HG02970 (cell line): ENCODE data around the gene ESRRB.

ENCODE experiments used
- ATAC-seq: cut with Tn5 transposase; IDR thresholded peaks from one replicate; pipeline ENCODE4 v1.9.1; 2021; ENCODE audit warnings: mild to moderate bottlenecking, moderate library complexity, moderate number of reproducible peaks; ENCODE audit not compliant: unreplicated experiment, low FRiP score

The ESRRB gene

DNA sequence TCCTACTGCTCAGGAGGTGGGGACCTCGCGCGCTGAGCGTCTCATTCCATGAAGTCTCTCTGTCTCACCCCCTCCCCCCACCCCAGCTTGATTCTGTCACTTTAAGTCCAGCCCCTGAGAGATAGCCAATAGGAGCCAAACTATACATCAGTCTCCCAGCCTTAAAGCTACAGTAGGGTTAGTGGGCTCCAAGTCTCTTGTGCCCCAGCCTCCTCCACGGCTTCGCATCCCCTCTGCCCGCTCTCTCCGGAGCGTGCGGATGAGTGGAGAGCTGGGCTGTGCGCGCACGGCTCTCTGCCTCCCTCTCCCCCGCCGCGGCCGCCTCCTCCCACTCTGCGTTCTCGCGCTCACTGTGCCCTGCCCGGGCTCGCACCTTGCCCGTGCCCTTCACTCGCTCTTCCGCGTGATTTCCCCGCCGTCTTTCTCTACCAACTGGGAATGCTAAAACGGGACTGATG is at the start of gene ESRRB:
Gene ESRRB, plus strand, starts transcription at position 191 of the 458 bp plus-strand sequence. Its CDS starts 265 bp downstream, at position 456.
- ATAC-seq: no peak

DNA sequence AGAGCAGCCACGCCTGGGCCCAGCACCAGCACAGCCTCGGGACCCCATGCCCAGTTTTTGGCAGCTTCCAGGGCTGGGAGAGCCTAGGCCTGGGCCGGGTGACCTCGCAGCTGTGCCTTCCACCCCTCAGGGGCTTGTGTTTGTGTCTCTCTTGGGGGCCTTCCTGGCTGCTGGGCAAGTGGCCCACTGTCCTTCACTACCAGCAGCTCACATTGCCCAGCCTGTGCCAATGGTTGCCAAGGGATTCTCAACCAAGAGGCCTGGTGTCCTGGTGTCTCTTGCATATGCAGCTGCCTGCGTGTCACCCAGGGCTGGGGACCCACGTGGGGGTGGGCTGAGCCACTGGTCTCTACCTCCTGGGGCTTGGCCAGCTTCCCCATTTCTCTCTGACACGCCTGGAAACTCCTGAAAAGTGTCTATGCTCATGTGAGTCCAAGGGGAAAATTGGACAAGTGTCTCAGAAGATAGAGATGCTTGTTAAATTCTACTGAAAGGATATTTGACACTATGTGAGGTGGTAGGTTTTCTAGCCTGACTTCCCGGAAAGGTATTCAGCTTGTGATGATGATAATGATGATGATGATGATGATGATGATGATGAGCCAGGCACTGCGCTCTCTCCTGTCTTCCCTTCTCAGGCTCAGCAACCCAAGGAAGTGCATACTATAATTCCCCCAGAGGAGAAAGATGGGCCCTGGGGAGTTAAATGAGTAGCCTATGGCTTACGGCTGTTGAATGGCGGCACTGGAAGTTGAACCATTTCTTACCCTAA is 48.8 kb upstream of the ESRRB start:
- ATAC-seq: no peak

DNA sequence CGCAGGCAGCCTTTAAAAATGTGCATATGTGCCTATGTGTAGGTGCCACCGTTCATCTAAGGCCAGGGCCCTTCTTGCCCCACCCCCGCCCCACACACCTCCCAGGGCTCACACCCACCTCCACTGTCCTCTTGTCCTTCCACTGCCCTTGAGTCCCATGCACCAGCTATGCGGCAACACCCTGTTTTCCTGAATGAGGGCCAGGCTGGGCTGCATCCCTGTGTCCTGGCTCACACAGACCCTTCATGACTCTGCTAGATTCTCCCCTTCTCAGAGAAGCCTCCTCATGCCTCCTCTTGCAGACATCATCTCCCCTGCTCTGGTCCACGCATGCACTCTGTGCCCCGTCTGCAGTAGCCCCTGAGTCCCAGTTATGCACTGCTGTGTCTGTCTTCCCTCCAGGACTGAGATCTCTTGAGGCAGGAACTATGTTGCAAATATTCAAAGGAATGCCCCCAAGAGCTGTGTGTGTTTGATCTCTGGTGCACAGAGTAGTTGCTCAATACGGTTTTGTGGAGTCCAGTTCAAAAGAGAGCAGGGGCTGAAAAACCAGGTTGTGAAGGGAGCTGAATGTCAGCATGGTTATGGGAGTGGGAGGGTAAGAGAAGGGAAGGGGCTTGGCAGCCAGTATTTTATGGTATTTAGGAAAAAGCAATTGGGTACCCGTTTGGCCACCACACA is 47.3 kb upstream of the ESRRB start:
- ATAC-seq: no peak

DNA sequence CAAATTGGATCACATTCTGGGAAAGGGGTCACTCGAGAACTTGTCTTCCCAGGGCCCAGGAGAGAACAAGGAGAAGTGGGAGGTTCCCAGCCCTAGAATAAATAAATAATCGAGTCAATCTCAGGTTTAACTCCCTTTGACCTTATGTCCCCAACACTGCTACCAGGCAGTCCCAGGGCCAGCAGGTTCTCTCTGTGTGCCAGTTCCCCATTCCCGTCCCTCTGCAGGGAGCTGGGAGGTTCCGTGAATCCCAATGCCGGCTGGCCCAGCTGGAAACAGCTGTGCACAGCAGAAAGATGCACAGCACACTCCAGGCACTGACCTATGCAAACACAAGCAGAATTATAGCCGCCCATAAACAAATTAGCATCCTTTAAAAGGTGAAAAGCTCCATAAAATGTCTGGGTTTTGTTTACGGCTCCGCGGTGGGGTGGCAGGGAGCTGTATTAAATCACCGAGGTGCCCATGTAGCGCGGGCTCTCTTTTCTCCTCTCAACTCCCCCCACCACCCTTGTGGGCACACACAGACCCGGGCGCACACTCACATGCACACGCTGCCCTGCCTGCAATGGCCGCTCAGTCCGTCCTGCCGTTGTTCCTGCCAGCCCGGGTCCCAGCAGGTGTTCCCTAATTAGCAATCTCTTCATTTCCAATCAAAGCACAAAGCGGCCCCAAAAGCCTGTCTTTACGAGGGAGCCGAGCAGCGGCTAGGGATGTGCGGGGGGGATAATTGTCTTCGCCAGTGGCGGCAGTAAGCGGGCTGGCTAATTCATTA is 46.6 kb upstream of the ESRRB start:
- no peak for ATAC-seq

DNA sequence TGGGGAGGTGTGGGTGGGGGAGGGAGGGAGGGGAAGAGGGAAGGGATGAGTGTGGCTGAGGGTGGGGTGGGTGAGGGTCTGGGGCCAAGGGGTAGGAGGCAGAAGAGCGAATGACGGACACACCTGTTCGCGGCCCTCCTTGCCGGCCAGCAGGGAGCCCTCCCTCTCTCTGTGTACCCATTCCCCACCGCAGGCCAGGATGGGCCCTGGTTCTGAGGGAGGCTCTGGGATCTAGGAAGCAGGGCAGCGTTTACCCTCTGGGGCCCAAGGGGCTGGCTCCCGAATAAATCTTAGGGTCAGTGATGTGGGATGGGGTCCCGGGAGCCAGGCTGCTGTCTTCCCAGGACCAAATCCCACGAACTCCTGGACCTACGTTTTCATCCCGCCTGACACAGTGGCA is 46.0 kb upstream of the ESRRB start:
- ATAC-seq: no peak

DNA sequence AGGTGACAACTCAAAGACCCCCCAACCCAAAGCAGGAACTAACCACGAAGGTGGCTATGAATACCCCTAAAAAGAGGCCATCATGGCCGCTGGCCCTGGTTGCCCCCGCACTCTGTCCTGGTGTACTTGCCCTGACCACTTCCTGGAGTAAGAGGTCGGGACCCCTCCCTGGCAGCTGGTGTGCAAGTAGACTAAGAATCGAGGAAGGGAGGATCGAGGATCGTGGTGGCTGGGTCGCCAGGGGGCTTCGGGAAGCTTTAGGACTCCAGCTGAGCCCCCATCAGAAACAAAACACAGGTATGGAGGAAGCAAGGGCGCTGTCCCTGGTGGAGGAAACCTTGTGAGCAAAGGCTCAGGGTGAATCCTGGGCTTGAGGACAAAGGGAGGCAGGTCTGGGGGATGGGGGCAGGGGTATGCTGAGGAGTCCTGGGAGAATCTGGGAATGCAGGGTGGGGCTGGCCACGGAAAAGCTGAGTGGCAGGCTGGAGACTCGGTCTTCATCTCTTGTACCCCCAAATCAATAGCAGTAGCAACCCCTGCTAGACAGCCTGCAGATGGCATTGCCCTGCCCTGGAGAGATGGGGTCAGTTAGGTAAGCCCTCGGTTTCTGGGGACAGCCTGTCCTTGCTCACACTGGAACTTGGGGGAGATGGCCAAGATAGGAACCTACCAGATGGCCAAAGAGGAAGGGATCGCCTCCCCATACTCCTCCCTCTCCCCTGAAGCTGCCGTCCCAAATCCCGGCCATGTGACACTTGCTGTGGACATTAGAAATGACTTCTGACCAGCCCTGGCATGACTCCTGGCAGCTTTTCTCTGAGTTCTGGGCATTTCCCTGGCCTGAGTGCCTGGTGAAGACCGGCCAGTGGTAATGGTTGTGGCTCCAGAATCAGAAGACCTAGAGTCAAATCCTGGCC is 45.3 kb upstream of the ESRRB start:
- no peak for ATAC-seq

DNA sequence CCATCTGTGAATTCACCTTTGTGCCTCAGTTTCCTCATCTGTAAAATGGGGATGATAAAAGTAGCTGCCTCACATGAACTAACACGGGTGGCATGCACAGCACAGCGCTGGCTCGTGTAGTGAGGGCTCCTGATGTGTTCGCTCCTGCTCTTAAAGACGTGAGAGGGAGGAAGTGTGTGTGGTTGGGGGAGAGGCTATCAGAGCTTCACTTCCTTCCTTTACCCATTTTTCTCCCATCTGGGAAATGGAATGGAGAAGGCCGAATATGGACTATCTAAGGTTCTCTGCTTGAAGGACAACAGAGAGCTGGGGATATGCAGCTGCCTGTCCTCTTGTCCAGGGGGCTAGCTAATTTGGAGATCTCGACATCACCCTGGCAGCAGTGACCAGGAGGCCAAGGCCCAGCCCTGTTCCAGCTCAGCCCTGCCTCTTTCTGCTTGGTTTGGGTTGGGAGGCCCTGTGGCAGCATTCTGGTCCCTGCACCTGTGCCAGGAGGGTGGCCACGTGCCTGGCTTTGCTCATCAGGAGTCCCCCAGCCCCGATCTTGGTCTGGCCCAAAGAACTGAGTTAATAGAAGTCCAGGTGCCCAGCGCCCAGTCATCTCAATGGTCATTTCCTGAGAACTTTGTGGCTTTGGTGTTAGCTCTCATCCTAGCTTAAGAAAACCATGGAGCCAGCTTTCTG is 44.5 kb upstream of the ESRRB start:
- ATAC-seq: no peak

DNA sequence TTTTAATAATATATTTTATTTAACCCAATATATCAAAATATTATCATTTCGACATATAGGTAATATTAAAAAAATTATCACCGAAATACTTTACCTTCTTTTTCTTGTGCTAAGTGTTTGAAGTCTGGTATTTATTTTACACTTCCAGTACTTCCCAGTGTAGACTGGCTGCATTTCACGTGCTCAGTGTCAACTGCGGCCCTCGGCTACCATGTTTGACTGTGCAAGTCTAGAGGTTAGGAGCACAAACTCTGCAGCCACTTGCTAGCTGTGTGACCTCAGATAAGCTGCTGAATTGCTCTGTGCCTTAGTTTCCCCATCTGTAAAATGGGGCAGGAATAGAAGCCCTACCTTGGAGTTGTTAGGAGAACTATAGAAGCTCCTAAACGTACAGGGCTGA is 42.3 kb upstream of the ESRRB start:
- no peak for ATAC-seq

DNA sequence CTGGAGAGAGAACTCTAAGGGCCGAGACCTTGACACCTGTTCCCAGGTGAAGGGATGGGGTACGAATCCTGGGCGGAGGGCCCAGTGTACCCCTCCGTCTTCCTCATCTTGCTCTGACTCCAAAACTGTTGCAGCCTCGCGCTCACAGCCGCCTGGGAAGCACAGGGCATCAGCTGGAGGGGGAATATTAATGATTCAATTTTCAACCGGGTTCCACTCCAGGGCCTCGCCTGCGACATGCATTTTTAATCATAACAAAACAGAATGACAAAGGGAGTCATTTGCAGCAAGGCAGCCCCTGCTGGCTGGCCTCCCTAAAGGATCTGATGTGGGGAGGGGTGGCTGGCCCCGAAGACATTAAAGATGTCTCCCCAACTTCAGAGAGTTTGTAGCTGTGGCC is 41.6 kb upstream of the ESRRB start:
- ATAC-seq: no peak

DNA sequence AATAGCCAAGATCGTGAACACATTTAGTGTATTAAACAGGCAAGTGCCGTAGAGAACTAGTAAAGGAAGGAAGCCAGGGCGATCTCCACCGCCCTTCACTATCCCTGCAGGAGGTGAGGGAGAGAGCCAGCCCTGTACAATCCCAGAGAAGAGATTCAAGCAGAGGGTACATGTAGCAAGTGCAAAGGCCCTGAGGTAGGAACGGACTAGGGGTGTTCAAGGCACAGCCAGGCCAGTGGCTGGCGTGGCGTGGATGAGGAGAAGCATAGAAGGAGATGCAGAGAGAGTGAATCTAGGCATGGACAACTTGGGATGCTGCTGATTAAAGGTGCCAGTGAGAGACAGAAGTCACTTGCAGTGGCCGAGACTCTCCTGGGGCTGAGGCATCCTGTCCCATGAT is 39.1 kb upstream of the ESRRB start:
- no peak for ATAC-seq

DNA sequence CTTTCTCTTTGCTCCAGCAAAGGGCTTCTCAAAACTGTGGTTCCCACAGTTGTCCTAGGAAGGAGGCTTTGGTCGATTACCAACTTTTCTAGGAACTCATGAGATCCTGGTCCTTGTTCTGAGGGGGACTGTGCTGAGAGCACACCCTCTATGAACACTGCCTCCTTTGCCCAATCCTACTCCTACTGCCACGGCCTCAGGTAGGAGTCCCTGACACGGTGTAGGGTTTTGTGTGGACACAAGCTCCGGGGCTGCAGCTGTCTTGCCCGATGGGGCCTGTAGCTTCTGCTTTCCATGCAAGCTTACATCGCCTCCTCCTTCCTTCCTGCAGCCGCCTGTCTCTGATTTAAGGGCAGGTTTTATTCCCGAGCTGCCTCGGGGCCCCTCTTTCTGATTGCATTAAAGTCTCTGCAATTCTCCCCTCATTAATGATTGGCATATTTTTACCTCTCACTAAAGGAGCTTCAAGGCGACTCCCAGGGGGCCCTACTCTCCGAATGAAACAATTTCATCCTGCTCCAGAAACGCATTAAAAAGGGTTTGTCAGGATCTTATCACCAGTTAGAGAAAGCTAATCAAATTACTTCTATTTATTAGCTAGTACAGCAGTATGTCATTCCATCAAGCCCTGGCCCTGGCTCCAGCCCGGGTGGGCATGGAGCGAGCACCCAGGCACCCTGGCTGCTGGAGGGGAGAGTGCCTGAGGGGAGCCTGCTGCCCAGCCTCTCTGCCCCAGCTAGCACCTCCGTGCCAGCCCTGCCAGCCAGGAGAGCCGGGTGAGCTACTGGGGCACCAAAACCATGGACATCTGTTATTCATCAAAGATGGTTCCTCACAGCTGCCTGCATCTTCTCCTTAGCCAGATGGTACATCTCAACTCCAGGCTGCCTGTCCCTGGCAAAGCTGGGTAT is 38.0 kb upstream of the ESRRB start:
- no peak for ATAC-seq

DNA sequence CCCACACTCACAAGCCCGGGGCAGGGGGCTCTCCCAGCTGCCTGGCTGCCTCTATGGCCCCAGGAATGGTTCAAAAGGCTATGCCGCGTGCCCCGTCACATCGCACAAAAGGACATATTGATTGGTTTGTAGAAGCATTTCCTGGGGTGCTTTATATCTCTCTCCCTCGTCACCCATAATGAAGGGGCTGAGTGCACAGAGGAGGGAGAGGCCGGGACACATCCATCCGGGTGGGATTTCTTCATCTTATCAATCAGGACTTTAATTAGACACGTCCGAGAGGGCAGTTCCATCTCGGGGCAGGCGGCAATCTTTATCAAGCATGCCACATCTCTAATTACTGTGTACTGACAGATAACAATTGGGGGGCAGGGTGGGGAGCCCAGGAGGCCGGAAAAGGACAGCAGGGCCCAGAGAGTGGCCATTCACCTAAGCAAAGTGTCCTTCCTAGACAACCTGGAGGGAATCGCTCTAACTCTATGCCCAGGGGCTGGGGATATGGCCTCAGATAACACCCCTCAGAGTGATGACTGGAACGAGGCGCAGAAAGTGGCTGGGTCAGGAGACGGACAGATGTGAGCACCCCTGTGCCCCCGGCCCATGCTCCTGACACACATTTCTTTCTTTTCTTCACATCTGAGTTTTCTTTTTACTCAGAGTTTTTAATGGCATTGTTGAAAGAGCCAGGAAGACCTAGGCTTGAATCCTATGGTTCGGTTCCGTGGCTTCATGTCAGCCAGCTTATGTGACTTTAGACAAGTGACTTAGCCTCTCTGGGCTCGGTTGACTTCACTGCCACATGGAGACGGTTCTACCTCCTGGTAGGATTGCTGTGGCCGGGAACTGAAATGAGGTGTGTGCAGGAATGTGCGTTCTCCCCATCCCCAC is 36.0 kb upstream of the ESRRB start:
- no peak for ATAC-seq

DNA sequence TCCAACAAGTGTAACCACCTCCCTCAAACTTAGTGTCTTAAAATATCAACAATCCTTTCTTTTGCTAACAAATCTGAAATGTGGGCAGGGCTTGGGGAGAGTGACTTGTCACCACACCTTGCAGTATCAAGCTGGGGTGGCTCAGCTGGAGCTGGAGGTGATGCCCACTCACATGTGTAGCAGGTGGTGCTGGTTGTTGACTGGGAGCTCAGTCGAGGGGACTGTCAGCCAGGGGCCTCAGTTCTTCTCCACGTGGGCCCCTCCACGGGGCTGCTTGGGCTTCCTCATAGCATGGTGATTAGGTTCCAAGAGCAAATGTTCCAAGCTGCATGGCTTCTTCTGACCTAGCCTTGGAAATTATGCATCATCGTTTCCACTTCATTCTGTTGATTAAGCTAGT is 32.6 kb upstream of the ESRRB start:
- no peak for ATAC-seq

DNA sequence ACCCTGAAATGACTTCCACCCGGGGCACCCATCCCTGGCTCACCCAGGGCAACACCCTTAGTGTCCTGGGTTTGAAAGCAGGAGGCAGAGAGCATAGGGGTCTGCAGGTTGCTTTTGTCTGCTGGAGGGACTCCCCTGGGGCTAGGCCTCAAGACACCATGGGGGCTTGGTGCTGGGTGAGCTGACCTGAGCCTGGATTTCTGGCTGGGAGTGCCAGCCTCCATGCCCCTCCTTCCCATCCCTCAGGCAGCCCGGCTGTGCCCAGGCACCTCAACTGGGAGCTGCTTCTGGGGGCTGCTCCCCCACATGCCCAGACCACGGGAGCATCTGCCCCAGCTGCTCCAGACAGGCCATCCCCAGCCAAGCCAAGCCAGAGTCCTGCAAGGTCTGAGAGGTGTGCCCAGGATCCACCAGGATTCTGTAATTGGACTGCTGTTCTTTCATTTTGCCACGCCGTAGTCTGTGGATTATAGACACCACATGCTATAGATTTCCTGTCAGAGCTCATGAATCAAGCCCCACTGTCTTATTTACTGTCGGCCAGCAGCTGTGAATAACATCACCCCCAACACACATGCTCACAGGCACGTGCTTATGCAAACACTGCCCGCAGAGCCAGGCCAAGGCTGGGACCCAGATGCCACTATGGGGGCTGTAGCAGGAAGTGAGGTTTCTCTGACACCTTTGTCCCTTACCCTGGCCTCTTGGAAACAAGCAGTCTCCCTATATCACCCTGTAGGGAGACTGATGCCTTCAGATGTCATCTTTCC is 29.4 kb upstream of the ESRRB start:
- ATAC-seq: no peak

DNA sequence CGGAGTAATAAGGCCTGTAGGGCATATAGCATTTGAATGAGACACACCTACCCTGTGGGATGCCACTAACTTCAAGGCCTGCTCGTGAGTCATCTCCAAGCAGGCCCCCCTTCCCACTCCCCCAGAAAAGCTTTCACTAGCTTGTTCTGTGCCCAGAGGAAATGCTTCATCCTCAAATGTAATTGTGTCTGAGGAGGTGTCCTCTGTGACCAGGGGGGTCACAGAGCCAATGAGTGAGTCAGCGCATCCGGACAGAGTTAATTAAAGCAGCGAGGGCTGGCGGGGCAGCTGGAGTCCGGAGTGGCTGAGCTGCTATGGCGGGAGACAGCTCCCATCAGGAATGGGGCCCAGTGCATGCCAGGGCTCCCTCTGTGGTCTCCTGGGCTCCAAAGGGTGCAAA is 27.0 kb upstream of the ESRRB start:
- no peak for ATAC-seq

DNA sequence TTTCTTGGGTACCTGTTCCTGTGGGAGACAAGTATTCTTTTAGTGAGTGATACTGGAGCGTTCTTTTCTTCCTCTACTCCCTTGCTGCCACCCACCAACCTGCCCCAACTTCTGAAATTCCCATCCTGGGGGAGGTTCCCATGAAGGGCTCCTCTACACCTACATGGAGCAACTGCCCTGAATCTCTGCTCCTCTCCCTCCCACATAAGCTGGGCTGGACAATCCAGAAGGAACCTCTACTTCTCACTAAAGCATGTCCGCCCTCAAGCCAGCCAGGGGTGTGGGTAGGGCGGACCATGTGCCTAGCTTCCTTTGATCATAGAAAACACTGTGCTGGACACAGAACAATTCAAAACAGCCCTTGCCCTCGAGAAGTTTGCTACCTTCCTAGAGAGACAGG is 25.9 kb upstream of the ESRRB start:
- no peak for ATAC-seq

DNA sequence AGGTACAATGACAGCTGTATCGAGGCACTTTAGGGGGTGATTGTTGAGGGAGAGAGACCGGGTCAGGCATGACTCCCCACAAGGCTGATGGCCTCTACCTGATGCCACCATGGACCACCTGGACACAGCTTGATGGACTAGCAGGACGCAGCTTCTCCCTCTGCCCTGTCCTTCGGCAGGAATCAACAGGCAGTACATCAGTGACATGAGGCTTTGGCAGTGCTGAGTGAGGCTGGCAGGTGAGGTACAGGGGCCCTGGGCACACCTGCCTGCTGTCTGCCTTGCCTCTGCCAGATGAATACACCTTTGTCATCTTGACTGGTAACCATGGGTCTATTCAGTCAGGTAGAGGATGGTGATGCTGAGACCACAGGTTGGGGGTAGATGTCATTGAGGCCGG is 25.3 kb upstream of the ESRRB start:
- ATAC-seq: no peak
